Upper lobe of right lung (tissue), 1 donor: ENCODE measurements around the gene DLG5. TPM values are rescaled to one million over a fixed set of nuclear protein-coding genes. Genes with fewer than 3 reads are reported as not detected.

Experiments
- ATAC-seq: fragments of 200-7000 bp; cut with Tn5 transposase; one replicate; pipeline ENCODE4 v1.9.1; 2020; ENCODE audit warnings: mild to moderate bottlenecking, moderate library complexity
- DNase-seq: peaks from one replicate; pipeline ENCODE4 v3.0.0-alpha.2; 2020
- H3K27ac ChIP-seq: fragments of 200-600 bp; one replicate; pipeline ENCODE4 v1.8.0; 2022
- H3K27me3 ChIP-seq: fragments of 200-600 bp; one replicate; pipeline ENCODE4 v1.8.0; 2022; ENCODE audit warnings: mild to moderate bottlenecking
- H3K36me3 ChIP-seq: fragments of 200-600 bp; one replicate; pipeline ENCODE4 v1.8.0; 2022
- H3K4me1 ChIP-seq: fragments of 200-600 bp; one replicate; pipeline ENCODE4 v1.8.0; 2022
- H3K4me3 ChIP-seq: fragments of 200-600 bp; one replicate; pipeline ENCODE4 v1.8.0; 2022; ENCODE audit warnings: mild to moderate bottlenecking
- H3K9me3 ChIP-seq: fragments of 200-600 bp; one replicate; pipeline ENCODE4 v1.8.0; 2022
- CTCF ChIP-seq: fragments of 200-600 bp; IDR thresholded peaks from one replicate; pipeline ENCODE4 v1.8.0; 2022; ENCODE audit warnings: antibody characterized with exemption
- intact Hi-C: fragments of 100-400 bp; cut with DNase I; formaldehyde crosslinking; loops from one replicate; pipeline ENCODE4 v1.11.0; 2022
- total RNA-seq: library from RNA; stranded (reverse); fragmentation: NEBNext Ultra II Directional; extraction: Animal tissue kit (Norgen Biotek cat#: 25700); gene quantifications from one replicate; pipeline ENCODE4 v1.2.1, GENCODE V29; 2021
- donor health status: DM: no; HTN: yes; CAD: no; lungs with severe emphysema.

Gene DLG5
- total RNA-seq, 1 donor from 2014 or later, result 19.3 TPM

DNA sequence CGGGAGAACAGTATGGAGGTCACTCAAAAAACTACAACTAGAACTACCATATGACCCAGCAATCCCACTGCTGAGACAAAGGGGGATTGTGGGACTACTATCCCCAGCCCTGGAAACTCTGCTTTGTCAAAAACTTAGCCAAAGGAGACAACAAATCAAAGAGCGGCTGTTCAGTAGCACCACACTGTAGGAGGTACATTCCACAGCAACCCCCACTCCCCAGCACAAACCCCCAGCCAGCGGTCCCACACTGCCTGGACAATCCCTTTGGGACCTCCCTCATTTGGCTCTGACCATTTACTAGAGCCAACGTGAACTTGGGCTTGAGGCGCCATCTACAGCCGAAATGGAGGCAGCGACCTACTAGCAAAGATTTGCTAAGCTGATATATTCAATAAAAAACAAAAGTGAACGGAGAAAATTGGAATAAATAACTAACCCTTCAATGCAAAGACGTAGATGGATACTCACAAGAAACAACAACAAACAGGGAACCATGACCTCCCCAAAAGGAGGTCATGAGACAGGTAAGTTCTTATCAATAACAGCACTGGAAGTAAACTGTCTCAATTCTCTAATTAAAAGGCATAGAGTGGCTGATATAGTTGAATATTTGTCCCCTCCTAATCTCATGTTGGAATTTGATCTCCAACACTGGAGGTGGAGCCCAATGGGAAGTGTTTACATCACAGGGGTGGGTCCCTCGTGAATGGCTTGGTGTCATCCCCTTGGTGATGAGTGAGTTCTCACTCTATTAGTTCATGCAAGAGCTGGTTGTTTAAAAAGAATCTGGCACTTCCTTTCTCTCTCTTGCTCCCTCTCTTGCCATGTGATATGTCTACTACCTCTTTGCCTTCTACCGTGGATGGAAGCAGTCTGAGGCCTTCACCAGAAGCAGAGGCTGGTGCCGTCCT, 170.0 kb downstream of the DLG5 start:
- Histone ChIP-seq H3K36me3 (no peaks in the 10 kb centered on the region), H3K27ac (no peak overlapping the region), H3K9me3 (no peaks in the 10 kb centered on the region), H3K4me3 (no peak overlapping the region), H3K27me3 (no peaks in the 10 kb centered on the region), H3K4me1 (no peaks in the 10 kb centered on the region)
- DNase-seq, result no peak
- TF ChIP-seq CTCF, result peak; percentile 47
- intact Hi-C loops, result no loop called here
- peak; percentile 41 for ATAC-seq

- Histone ChIP-seq H3K9me3 (no peaks in the 10 kb centered on the region), H3K4me1 (no peaks in the 10 kb centered on the region), H3K4me3 (no peak overlapping the region), H3K27me3 (no peaks in the 10 kb centered on the region), H3K36me3 (no peaks in the 10 kb centered on the region), H3K27ac (no peak overlapping the region)
- TF ChIP-seq CTCF, result no peak
- DNase-seq (no peak), ATAC-seq (no peak)
- intact Hi-C loops, result no loop called here
These were observed 180.4 kb downstream of the DLG5 start for GRCh38 chr10:77746047-77746707.

DNA sequence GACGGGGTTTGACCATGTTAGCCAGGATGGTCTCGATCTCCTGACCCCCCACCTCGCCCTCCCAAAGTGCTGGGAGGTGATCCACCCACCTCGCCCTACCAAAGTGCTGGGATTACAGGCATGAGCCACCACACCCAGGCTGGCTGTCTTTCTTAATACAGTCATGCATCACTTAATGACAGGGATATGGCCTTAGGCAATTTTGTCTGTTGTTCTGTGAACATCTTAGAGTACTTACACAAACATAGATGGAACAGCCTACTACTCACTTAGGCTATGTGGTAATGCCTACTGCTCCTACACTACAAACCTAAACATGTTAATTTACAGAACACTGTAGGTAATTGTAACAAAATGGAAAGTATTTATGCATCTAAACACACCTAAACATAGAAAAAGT, 182.3 kb downstream of the DLG5 start:
- ATAC-seq, result no peak
- DNase-seq, result no peak
- TF ChIP-seq CTCF, result no peak

DNA sequence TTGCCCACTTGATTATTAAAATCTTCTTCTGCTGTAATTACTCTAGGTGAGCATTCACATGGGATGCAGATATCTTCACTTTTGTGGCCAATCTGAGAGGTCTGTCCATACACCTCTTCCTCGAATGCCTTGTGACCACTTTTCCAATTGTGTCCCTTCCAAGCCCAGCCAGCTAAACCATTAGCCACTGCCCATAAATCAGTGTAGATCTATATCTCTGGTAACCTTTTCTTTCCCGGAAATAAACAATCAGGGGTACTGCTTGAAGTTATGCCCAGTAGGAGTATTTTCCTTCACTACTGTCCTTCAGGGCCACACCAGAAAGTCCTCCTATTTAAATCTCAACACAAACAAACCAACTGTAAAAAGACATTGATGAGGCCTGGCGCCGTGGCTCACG, 184.4 kb downstream of the DLG5 start:
- H3K36me3 ChIP-seq, result no peaks in the 10 kb centered on the region
- H3K27ac ChIP-seq, result no peak overlapping the region
- DNase-seq, result no peak
- ATAC-seq, result no peak
- peaks cover 8% of the 10 kb centered on the region for H3K9me3 ChIP-seq
- no peak overlapping the region for H3K4me3 ChIP-seq
- intact Hi-C loops, result no loop called here
- TF ChIP-seq CTCF, result no peak
- H3K4me1 ChIP-seq, result no peaks in the 10 kb centered on the region
- no peaks in the 10 kb centered on the region for H3K27me3 ChIP-seq

More for the DNA sequence above, 182.3 kb downstream of the DLG5 start:
- Histone ChIP-seq H3K27ac (no peak overlapping the region), H3K9me3 (peaks cover 8% of the 10 kb centered on the region), H3K36me3 (no peaks in the 10 kb centered on the region), H3K4me1 (no peaks in the 10 kb centered on the region), H3K4me3 (no peak overlapping the region), H3K27me3 (no peaks in the 10 kb centered on the region)
- intact Hi-C loops, result no loop called here

DNA sequence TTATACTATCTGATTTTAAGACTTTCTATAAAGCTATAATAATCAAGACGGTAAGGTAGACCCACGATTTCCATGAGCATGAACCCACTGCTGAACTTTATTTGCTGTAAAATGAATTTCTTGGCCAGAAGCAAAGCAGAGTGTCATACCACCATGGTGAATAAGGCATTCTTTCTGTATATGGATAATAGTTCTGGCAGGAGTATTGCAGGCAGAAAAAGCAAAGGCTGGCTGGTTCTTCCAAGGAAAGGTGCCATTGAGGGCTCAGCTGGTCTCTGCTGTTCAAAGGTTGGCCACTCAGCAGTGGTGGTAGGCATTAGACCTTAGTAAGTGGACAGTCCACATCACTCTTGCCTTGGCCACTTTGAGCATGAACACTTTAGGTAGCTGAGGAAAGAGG, 184.8 kb downstream of the DLG5 start:
- no peak overlapping the region for H3K4me3 ChIP-seq
- H3K4me1 ChIP-seq, result no peaks in the 10 kb centered on the region
- DNase-seq (no peak), ATAC-seq (no peak)
- H3K27me3 ChIP-seq, result no peaks in the 10 kb centered on the region
- peaks cover 8% of the 10 kb centered on the region for H3K9me3 ChIP-seq
- intact Hi-C loops, result no loop called here
- no peak overlapping the region for H3K27ac ChIP-seq
- H3K36me3 ChIP-seq, result no peaks in the 10 kb centered on the region
- TF ChIP-seq CTCF, result no peak

Other genes with a start within 250 kb of the DLG5 start
- 13.7 TPM for gene POLR3A, start 102.8 kb upstream of the DLG5 start, total RNA-seq
- gene RPS24, start 107.1 kb upstream of the DLG5 start, total RNA-seq, result 1,039 TPM